ENCODE measurements around the gene THADA. TPM values are rescaled to one million over a fixed set of nuclear protein-coding genes. Genes with fewer than 3 reads are reported as not detected.

The THADA gene
- polyA plus RNA-seq, 1 donor (not counting 4 experiments of a cell fraction or from before 2014, with no cell fraction given): 22.6 TPM

- FAIRE-seq: no peak
- peaks cover 16% of the 10 kb centered on the region in 2 experiments for H3K36me3 ChIP-seq (ENCODE audit: control insufficient read depth in 2 of 2, extremely low read depth in 1 of 2, insufficient read depth in 2 of 2, low read length in 2 of 2)
- no peaks in the 10 kb centered on the region for H3K9me3 ChIP-seq (ENCODE audit: control insufficient read depth, low read depth, low read length)
Measured at GRCh38 chr2:43560231-43560547, 35.6 kb downstream of the THADA start.

GRCh38 chr2:43559391-43560230 is 36.2 kb downstream of the THADA start:
- FAIRE-seq: no peak
- TF ChIP-seq EZH2 (IDR thresholded peaks at IDR 0.05; ENCODE audit: low read length): no peak
- no peak for TF ChIP-seq CTCF (optimal IDR thresholded peaks at IDR 0.05 in 1 of 3, IDR thresholded peaks at IDR 0.05 in 1 of 3, conservative IDR thresholded peaks at IDR 0.05 in 1 of 3; ENCODE audit: extremely low read depth in 1 of 3, insufficient read depth in 2 of 3, low read length in 3 of 3)

More at GRCh38 chr2:43560231-43560547, 35.6 kb downstream of the THADA start:
- no peaks in the 10 kb centered on the region for H4K20me1 ChIP-seq (ENCODE audit: control insufficient read depth, extremely low read depth, insufficient read depth, low read length)
- dilution Hi-C loops (cut with MboI; ENCODE audit: extremely low pct_ligation_motif_present, low sequenced_read_pairs): no loop called here
- no peaks in the 10 kb centered on the region for H3K4me1 ChIP-seq (ENCODE audit: control insufficient read depth, extremely low read depth, insufficient read depth, low read length)
- DNase-seq (ENCODE audit: low read depth, low spot score): no peak
- no peak overlapping the region for H3K27ac ChIP-seq (ENCODE audit: control insufficient read depth, insufficient read depth, low read length)
- no peaks in the 10 kb centered on the region for H3K27me3 ChIP-seq (ENCODE audit: control insufficient read depth, extremely low read depth, insufficient read depth, low read length)
- H2AFZ ChIP-seq (ENCODE audit: control insufficient read depth, low read length): no peak overlapping the region
- H3K79me2 ChIP-seq (ENCODE audit: control insufficient read depth, insufficient read depth, low read length): no peaks in the 10 kb centered on the region
- H3K9me1 ChIP-seq (ENCODE audit: control insufficient read depth, extremely low read depth, insufficient read depth, low read length): no peaks in the 10 kb centered on the region
- H3K4me3 ChIP-seq (ENCODE audit: control insufficient read depth in 2 of 3, extremely low read depth in 1 of 3, insufficient read depth in 2 of 3, low read depth in 1 of 3, low read length in 3 of 3): no peak overlapping the region
- no peak overlapping the region for H3K9ac ChIP-seq (ENCODE audit: control insufficient read depth, extremely low read depth, insufficient read depth, low read length)
- no peak overlapping the region for H3K4me2 ChIP-seq (ENCODE audit: control insufficient read depth, extremely low read depth, insufficient read depth, low read depth, low read length)
- TF ChIP-seq EZH2 (IDR thresholded peaks at IDR 0.05; ENCODE audit: low read length): no peak
- no peak for TF ChIP-seq CTCF (optimal IDR thresholded peaks at IDR 0.05 in 1 of 3, IDR thresholded peaks at IDR 0.05 in 1 of 3, conservative IDR thresholded peaks at IDR 0.05 in 1 of 3; ENCODE audit: extremely low read depth in 1 of 3, insufficient read depth in 2 of 3, low read length in 3 of 3)

More at GRCh38 chr2:43559391-43560230, 36.2 kb downstream of the THADA start:
- H3K9ac ChIP-seq (ENCODE audit: control insufficient read depth, extremely low read depth, insufficient read depth, low read length): no peak overlapping the region
- DNase-seq (ENCODE audit: low read depth, low spot score): no peak
- H3K79me2 ChIP-seq (ENCODE audit: control insufficient read depth, insufficient read depth, low read length): no peaks in the 10 kb centered on the region
- dilution Hi-C loops (cut with MboI; ENCODE audit: extremely low pct_ligation_motif_present, low sequenced_read_pairs): no loop called here
- H2AFZ ChIP-seq (ENCODE audit: control insufficient read depth, low read length): no peak overlapping the region
- no peaks in the 10 kb centered on the region for H3K9me3 ChIP-seq (ENCODE audit: control insufficient read depth, low read depth, low read length)
- H3K9me1 ChIP-seq (ENCODE audit: control insufficient read depth, extremely low read depth, insufficient read depth, low read length): no peaks in the 10 kb centered on the region
- H3K4me2 ChIP-seq (ENCODE audit: control insufficient read depth, extremely low read depth, insufficient read depth, low read depth, low read length): no peak overlapping the region
- no peak overlapping the region for H3K27ac ChIP-seq (ENCODE audit: control insufficient read depth, insufficient read depth, low read length)
- H3K36me3 ChIP-seq (ENCODE audit: control insufficient read depth in 2 of 2, extremely low read depth in 1 of 2, insufficient read depth in 2 of 2, low read length in 2 of 2): peaks cover 16% of the 10 kb centered on the region in 2 experiments
- H4K20me1 ChIP-seq (ENCODE audit: control insufficient read depth, extremely low read depth, insufficient read depth, low read length): no peaks in the 10 kb centered on the region
- no peaks in the 10 kb centered on the region for H3K27me3 ChIP-seq (ENCODE audit: control insufficient read depth, extremely low read depth, insufficient read depth, low read length)
- H3K4me1 ChIP-seq (ENCODE audit: control insufficient read depth, extremely low read depth, insufficient read depth, low read length): no peaks in the 10 kb centered on the region
- no peak overlapping the region for H3K4me3 ChIP-seq (ENCODE audit: control insufficient read depth in 2 of 3, extremely low read depth in 1 of 3, insufficient read depth in 2 of 3, low read depth in 1 of 3, low read length in 3 of 3)

All from keratinocyte (primary cell).